Measurements from ENCODE around the gene RHOJ. TPM values are rescaled to one million over a fixed set of nuclear protein-coding genes. Genes with fewer than 3 reads are reported as not detected.

The RHOJ gene
- polyA plus RNA-seq, 1 donor from 2014 or later = 0.10 TPM

DNA sequence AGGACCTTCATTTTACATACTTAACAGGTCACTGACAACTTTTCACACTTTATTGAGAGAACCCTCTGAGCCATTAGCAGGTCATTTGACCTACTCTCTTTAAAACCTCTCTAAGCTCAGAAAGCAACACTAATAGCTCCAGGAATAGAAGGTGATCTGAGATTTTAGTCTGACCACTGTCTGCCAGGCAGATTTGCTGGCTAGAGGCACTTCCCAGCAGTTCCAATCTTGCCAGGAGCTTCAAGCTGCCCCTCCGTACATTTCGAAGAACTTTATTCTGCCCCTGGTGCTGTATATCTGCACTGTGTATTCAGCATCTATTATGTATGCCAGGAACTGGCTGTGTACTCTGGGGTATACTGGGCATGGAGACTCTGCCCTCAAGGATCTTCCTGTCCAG, 58.2 kb downstream of the RHOJ start:
- Histone ChIP-seq H3F3A (ENCODE audit: insufficient read depth, low read length, poor library complexity, severe bottlenecking) (no peaks in the 10 kb centered on the region), H2AFZ (ENCODE audit: low read depth, low read length) (no peak overlapping the region), H3K9me3 (ENCODE audit: low read length) (no peaks in the 10 kb centered on the region), H3K27ac (ENCODE audit: low read length) (no peak overlapping the region), H3K9ac (ENCODE audit: low read length) (no peak overlapping the region), H3K4me3 (ENCODE audit: low read length) (no peak overlapping the region), H4K20me1 (ENCODE audit: insufficient read depth) (no peaks in the 10 kb centered on the region), H3K36me3 (ENCODE audit: insufficient read depth, low read length) (no peaks in the 10 kb centered on the region), H3K79me2 (replicated peaks; ENCODE audit: insufficient read depth, low read length) (no peaks in the 10 kb centered on the region), H3K27me3 (ENCODE audit: insufficient read depth, low read depth, low read length) (no peaks in the 10 kb centered on the region), H3K9me2 (ENCODE audit: insufficient read depth, low read length) (no peaks in the 10 kb centered on the region), H3K4me2 (ENCODE audit: low read length) (no peak overlapping the region)
- TF ChIP-seq, protein P1, sequence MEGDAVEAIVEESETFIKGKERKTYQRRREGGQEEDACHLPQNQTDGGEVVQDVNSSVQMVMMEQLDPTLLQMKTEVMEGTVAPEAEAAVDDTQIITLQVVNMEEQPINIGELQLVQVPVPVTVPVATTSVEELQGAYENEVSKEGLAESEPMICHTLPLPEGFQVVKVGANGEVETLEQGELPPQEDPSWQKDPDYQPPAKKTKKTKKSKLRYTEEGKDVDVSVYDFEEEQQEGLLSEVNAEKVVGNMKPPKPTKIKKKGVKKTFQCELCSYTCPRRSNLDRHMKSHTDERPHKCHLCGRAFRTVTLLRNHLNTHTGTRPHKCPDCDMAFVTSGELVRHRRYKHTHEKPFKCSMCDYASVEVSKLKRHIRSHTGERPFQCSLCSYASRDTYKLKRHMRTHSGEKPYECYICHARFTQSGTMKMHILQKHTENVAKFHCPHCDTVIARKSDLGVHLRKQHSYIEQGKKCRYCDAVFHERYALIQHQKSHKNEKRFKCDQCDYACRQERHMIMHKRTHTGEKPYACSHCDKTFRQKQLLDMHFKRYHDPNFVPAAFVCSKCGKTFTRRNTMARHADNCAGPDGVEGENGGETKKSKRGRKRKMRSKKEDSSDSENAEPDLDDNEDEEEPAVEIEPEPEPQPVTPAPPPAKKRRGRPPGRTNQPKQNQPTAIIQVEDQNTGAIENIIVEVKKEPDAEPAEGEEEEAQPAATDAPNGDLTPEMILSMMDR (IDR thresholded peaks at IDR 0.05; ENCODE audit: poor library complexity, severe bottlenecking) = no peak
- TF ChIP-seq MXI1 (conservative IDR thresholded peaks at IDR 0.05; ENCODE audit: poor library complexity, severe bottlenecking) (no peak), EP300 (conservative IDR thresholded peaks at IDR 0.05; ENCODE audit: poor library complexity, severe bottlenecking) (no peak), TAF1 (IDR thresholded peaks at IDR 0.05; ENCODE audit: low read depth) (no peak), EZH2 (IDR thresholded peaks at IDR 0.05; ENCODE audit: borderline replicate concordance, insufficient read depth, low read length, poor library complexity, severe bottlenecking) (no peak), SMC3 (conservative IDR thresholded peaks at IDR 0.05; ENCODE audit: poor library complexity) (no peak), POLR2AphosphoS5 (IDR thresholded peaks at IDR 0.05) (no peak), RAD21 (conservative IDR thresholded peaks at IDR 0.05) (no peak)
- TF ChIP-seq, protein P2, sequence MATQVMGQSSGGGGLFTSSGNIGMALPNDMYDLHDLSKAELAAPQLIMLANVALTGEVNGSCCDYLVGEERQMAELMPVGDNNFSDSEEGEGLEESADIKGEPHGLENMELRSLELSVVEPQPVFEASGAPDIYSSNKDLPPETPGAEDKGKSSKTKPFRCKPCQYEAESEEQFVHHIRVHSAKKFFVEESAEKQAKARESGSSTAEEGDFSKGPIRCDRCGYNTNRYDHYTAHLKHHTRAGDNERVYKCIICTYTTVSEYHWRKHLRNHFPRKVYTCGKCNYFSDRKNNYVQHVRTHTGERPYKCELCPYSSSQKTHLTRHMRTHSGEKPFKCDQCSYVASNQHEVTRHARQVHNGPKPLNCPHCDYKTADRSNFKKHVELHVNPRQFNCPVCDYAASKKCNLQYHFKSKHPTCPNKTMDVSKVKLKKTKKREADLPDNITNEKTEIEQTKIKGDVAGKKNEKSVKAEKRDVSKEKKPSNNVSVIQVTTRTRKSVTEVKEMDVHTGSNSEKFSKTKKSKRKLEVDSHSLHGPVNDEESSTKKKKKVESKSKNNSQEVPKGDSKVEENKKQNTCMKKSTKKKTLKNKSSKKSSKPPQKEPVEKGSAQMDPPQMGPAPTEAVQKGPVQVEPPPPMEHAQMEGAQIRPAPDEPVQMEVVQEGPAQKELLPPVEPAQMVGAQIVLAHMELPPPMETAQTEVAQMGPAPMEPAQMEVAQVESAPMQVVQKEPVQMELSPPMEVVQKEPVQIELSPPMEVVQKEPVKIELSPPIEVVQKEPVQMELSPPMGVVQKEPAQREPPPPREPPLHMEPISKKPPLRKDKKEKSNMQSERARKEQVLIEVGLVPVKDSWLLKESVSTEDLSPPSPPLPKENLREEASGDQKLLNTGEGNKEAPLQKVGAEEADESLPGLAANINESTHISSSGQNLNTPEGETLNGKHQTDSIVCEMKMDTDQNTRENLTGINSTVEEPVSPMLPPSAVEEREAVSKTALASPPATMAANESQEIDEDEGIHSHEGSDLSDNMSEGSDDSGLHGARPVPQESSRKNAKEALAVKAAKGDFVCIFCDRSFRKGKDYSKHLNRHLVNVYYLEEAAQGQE (IDR thresholded peaks at IDR 0.05; ENCODE audit: borderline replicate concordance) = no peak

DNA sequence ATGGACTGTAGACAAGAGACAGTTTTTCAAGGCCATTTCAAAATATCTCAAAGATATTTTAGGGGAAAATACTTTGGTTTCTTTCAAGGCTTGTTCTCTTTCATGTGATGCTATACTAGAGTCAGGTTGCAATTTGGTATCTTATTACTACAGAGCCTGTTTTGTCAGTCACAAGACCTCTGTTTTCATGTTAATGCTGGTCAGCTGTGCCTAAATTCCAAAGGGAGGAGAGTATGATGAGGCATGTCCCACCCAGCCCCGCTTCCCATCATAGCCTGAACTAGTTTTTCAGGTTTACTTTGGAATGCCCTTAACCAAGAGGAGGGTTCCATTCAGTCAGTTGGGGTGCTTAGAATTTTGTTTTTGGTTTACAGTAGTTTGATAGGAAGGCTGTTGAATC, 61.9 kb downstream of the RHOJ start:
- Histone ChIP-seq H3K4me3 (ENCODE audit: low read length) (no peak overlapping the region), H3K79me2 (replicated peaks; ENCODE audit: insufficient read depth, low read length) (no peaks in the 10 kb centered on the region), H3K27ac (ENCODE audit: low read length) (no peak overlapping the region), H3K9me2 (ENCODE audit: insufficient read depth, low read length) (no peaks in the 10 kb centered on the region), H4K20me1 (ENCODE audit: insufficient read depth) (no peaks in the 10 kb centered on the region), H3K9ac (ENCODE audit: low read length) (no peak overlapping the region), H3K4me2 (ENCODE audit: low read length) (no peak overlapping the region), H2AFZ (ENCODE audit: low read depth, low read length) (no peak overlapping the region), H3K36me3 (ENCODE audit: insufficient read depth, low read length) (no peaks in the 10 kb centered on the region), H3K9me3 (ENCODE audit: low read length) (no peaks in the 10 kb centered on the region), H3F3A (ENCODE audit: insufficient read depth, low read length, poor library complexity, severe bottlenecking) (no peaks in the 10 kb centered on the region), H3K27me3 (ENCODE audit: insufficient read depth, low read depth, low read length) (no peaks in the 10 kb centered on the region)
- TF ChIP-seq RAD21 (conservative IDR thresholded peaks at IDR 0.05) (no peak), SMC3 (conservative IDR thresholded peaks at IDR 0.05; ENCODE audit: poor library complexity) (no peak), EZH2 (IDR thresholded peaks at IDR 0.05; ENCODE audit: borderline replicate concordance, insufficient read depth, low read length, poor library complexity, severe bottlenecking) (no peak)
- TF ChIP-seq, protein P2 (IDR thresholded peaks at IDR 0.05; ENCODE audit: borderline replicate concordance) = no peak
